SK-N-DZ (cell line): ENCODE results near the gene NPAS4. TPM values are rescaled to one million over a fixed set of nuclear protein-coding genes. Genes with fewer than 3 reads are reported as not detected.
"Not testable (repeated sequence)": the region's sequence is repeated elsewhere in the genome, so short reads cannot be mapped to it uniquely, and the experiment has no call there.

Experiments used
- DNase-seq: peaks from one replicate; pipeline ENCODE4 v3.0.0-alpha.2; 2015; ENCODE audit warnings: low spot score
- polyA plus RNA-seq, 2 experiments: library from polyadenylated mRNA; depleted of rRNA; stranded (reverse); fragments of >200 nt; gene quantifications; 2 replicates each; pipeline ENCODE4 v1.2.3, GENCODE V29; 2014

Gene NPAS4
- polyA plus RNA-seq (2014; cell fraction: cytosol; rRNA removed), result not detected in 2 replicates
- polyA plus RNA-seq (2014; cell fraction: nucleus; rRNA removed), result 0.07 TPM in 1 of 2 replicates, not detected in the other

DNA sequence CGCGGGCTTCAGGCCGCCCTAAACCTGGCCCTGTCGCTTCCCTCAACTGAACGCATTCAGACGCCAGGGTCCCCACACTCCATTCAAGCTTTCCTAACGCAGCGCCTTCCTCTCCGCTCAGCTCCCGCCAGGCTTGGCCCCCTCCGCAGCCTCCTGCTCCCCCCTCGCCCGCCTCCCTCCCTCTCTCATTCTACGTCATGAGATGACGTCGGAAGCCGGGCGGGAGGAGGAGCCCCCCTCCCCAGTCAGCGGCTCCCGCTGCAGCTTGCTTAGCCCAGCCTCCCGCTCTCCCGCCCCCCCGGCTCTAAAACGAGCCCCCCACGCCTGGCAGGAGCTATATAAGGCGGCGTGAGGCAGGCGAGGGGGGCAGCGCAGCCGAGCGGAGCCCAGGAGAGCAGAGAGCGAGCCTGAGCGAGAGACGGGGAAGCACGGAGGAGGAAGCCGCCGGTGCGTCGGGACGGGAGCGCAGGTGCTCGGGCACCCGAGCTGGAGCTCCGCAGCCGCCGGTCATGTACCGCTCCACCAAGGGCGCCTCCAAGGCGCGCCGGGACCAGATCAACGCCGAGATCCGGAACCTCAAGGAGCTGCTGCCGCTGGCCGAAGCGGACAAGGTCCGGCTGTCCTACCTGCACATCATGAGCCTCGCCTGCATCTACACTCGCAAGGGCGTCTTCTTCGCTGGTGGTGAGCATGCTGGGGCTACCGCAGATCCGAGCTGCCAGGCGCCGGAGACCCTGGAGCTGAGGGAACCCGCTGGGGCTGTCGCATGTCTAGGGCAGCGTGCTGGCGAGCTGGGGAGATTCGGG, at the start of gene NPAS4:
Gene NPAS4 (plus strand): TSS at position 365 of the 806 bp plus-strand sequence. CDS start 145 bp downstream, at position 510.
- DNase-seq, result peak; percentile 57

DNA sequence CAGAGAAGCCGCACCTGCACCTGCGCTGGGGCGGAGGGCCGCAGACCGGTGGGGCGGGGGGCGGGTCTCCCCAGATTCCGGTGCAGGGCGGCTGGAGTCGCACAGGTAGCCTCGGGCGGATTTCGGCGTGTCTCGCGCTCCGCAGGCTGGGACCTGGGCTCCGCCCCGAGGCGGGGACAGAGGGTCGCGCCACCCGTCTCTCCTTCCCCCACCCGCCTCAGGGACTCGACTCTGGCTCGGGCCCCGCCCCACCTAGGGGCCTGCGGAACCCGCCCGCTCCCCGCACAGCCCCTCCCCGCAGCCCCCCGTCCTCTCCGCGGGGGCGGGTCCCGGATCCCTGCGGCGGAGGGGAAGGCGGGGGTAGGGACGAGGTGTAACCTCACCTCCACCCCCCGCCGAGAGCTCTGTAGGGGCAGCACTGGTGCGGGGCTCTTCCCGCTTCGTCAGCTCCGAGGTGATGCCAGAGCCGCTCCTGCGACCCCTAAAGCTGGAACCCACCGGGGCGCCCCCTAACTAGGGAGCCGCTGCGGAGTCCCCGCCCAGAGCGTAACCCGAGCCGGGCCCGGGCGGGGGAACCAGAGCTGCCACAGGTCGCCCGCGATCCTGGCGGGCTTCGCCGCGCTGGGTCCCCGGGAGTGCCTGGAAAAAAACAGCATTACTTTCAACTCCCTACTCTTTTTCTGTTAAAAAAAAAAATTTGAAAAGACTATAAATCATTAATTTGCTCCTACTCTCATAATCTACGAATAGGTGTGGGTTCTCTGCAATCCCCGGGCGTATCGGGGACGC, 49.0 kb upstream of the NPAS4 start, which contains the start of gene SLC29A2:
Gene SLC29A2 (minus strand): TSS at position 134 of the 789 bp plus-strand sequence. CDS start 169 bp downstream, outside the sequence.
- peak; percentile 87 for DNase-seq

DNA sequence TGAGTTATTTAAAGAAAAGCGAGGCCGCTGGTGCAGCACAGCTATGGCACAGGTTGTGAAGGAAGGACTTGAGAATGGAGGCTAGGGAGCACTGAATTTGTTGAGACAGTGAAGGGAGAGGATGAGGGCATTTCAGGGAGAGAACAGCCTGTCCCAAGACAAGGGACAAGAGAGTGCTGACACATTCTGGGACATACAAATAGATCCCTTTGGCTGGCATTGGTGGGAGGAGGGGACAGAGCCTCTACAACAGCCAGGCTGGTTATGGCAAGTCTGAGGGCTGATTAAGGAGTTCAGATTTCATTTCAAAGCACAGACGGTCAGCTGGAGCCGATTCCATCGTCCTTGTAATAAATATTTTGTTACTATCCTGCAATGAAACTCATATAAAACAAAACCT, 47.6 kb upstream of the NPAS4 start:
- DNase-seq, result no peak

DNA sequence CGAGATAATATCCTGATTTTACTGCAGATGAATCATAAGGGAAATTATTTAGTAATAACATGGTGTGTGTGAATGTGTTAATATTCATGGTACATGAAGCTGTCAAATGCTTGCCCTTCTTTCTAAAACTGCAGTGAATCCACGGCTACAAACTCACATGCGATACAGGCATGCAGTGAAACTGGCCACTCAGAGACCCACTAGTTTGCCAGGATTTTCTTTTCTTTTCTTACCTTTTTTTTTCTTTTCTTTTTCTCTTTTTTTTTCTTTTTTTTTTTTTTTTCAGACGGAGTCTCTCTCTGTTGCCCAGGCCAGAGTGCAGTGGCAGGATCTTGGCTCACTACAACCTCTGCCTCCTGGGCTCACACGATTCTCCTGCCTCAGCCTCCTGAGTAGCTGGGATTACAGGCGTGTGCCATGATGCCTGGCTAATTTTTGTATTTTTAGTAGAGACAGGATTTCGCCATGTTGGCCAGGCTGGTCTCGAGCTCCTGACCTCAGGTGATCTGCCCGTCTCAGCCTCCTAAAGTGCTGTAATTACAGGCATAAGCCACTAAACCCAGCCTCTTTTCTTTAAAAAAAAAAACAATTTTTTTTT, 47.0 kb upstream of the NPAS4 start:
- DNase-seq, result not testable (repeated sequence)

DNA sequence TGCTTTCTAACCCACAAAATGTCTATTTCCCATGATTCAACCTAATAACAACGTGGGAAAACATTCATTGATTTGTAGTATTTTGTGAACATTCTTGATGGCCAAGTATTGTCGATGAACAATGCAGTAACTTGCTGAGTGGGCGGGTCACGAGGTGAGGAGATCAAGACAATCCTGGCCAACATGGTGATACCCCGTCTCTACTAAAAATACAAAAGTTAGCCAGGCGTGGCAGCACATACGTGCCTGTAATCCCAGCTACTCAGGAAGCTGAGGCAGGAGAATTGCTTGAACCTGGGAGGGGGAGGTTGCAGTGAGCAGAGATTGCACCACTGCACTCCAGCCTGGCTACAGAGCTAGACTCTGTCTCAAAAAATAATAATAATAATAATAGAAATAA, 40.6 kb upstream of the NPAS4 start:
- DNase-seq, result not testable (repeated sequence)

DNA sequence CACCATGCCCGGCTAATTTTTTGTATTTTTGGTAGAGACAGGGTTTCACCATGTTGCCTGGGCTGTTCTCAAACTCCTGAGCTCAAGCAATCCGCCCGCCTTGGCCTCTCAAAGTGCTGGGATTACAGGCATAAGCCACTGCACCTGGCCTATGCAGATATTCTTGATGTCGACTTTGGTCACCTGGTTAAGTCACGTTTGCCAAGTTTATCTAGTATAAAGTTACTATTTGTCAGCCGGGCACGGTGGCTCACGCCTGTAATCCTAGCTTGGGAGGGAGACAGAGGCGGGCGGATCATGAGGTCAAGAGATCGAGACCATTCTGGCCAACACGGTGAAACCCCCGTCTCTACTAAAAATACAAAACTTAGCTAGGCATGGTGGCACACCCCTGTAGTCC, 36.5 kb upstream of the NPAS4 start:
- not testable (repeated sequence) for DNase-seq

DNA sequence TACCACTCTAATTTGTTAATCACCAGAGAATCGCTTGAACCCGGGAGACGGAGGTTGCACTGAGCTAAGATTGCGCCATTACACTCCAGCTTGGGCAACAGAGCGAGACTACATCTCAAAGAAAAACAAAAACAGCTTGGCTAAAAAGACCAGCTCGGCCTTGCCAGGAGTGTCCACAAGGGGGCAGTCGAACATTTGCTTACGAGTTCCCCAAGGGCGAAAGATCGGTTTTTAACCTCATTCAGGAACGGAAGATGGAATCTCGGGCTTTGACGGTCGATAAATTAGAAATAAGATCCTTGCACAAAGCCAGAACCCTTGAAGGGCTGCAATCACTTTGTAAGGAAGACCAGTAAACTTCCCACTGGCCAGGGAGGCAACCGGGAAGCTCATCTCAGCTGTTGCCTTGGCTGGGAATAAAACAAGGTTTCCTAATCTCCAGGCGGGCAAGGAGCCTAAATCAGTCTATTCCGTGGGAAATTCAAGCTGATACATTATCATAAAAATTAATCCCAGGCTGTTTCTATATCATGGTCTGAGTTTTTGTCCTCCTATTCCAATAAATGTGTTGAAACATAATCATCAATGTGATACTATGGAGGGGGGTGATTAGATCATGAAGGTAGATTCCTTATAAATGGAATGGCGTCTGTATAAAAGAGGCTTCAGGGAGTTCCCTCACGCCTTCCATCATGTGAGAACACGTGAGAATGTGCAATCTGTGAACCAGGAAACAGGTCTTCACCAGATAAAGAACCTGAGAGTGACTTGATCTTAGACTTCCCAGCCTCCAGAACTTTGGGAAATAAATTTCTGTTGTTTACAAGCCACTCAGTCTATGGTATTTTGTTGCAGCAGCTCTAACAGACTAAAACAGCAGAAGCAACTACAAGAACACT, 34.4 kb upstream of the NPAS4 start:
- DNase-seq, result peak; percentile 86

DNA sequence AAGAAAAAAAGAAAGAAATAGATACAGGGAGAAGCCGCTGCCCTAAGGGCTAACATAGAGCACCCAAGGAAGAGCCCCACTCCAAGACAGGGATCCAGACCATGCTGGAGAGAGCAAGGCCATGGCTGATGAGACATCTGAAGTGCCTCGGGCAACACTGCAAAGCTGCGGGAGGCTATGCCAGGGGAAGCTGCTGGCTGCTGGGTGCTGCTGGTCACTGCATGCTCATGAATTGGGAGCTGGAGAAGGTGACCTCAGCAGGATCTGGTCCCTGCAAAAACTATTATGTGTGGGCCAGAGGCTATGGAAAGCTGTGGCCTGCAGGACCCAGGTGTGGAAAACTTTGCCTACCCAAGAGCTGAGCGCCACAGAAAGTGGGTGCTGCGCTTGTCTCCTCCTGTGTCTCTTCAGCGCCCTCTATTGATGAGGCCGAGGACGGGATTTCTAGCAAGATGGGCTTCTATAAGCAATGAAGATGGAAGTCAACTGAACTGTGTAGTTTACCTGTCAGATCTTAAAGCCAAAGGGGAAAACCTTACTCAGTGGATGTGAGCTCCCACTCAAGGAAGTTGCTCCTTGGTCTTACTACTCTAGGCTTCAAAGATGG, 32.0 kb upstream of the NPAS4 start:
- peak; percentile 74 for DNase-seq

DNA sequence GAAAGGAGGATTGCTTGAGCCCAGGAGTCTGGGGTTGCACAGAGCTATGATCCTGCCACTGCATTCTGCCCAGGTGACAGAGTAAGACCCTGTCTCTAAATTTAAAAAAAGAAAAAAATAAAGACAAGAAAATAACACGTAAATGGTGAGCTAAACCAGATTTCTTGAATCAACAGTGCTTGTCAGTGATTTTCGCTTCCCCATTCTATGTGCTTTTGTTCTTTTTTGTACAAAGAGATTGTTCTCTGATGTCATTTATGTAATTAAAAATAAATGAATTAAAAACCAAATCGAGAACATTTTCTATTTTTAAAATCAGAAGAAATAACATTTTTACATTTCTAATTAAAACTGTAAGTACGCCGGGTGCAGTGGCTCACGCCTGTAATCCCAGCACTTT, 29.5 kb upstream of the NPAS4 start:
- DNase-seq, result no peak

DNA sequence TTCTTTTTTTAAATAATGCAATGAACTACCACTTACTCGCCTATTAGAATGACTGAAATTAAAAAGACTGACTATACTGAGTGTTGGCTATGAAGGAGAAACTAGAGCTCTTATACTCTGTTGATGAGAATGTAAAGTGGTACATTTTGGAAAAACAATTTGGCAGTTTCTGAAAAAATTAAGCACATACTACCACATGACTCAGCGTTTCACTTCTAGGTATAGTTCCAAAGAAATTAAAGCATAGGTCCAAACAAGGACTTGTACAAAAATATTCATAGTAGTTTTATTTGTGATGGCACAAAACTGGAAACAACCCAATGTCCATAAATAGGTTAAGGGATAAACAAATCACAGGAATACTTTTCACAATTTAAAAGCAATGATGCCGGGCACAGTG, 26.9 kb upstream of the NPAS4 start:
- no peak for DNase-seq

DNA sequence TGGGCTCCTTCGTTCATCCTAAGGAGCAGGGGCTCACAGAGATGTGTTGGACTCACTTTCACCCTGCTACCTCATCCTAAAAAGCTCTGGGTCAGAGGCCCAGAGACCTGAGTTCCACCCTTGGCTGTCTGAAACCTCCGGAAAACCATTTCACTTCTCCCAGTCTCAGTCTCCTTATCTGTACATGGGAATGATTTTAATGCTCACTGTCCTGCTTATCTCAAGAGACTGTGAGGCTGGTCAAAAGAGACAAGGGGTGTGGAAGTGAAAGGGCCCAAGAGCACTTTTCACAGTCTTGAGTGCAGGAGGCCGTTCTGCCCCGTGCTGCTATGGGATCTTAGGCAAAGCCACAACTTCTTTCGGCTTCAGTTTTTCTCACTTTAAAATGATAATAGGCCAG, 13.2 kb upstream of the NPAS4 start:
- DNase-seq, result no peak

DNA sequence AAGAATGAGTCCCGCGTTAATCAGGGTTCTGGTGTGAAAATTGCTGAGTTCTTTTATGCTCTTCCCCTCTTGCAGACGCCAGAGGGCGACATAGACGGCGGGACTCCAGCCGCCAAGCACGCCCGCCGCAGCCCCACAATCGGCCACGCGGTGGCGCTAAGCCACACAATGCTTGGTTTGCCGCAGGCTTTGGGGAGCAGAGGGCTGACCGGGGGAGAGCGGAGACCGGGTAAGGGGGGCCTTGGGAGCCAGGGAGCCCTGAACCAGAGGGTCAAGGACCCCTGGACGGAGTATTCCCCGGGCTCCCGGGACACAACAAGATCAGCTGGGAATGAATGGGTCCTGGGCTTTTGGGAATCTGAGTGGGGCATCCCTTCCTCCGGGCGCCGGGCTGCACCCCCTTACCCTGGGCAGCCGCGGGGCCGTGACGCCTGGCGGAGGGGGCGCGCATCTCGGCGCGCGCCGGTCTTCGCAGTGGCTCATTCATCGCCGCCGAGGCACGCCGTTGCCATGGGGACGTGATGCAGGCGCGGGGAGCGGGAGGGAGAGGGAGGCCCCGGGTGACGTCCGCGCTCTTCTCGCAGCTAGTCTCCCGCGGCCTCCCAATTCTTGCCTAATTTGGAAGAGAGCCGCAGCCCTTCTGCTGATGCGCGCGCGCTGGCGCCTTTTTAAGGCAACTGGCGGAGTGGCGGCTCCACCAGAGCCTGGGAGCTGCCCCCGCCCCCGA, 12.2 kb upstream of the NPAS4 start:
- DNase-seq, result peak; percentile 90

DNA sequence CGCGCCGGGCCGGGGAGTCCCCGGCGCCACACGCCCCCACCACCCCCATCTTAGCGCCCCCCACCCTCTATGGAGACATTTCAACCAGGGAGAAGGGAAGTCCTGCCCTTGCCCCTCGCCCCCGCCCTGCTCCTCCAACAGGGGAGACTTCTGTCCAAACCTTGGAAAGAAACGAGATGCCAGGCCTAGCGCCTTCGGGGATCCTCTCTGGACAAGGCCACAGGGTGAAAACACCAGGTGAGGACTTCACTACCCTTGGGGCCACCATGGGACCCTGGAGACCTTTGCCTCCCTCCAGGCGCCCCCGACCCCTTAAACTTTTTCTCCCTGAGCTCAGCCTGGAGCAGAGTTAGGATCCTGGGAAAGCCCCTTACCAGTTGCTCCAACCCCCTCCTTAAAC, 11.6 kb upstream of the NPAS4 start:
- no peak for DNase-seq

DNA sequence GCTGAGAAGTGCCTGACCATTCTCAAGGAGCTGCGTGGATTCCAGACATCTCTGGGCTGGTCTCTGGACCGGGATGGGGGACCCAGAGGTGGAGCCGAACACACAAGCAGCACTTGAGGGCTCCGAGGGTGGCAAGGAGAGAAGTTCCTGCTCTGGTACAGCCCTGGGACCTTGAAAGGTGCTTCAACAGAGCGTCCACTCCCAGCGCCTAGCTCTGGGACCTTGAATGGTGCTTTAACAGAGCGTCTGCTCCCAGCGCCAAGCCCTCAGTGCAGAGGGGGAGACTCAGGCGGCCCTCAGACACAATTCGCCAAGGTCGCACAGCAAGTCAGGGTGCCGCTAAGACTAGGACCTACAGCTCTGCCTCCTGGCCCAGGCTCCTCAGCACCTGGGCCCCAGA, 10.6 kb upstream of the NPAS4 start:
- no peak for DNase-seq

DNA sequence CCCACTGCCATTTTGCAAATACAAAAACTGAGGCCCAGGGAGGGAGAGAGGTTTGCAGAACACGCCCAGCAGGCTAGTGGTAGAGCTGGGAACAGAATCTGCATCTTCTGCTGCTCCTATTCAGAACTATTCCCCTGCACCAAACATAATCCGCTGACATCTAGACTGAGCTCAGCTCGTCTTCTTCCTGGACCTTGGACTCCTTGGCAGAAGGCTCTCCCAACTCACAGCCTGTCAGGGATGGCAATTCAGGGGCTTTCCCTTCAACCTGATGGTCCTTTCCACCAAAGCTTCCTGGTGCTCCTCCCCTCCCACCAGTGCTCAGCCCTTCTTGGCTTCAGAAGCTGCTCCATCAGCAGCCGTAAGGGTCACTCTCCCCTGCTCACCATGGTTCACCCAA, 9.5 kb upstream of the NPAS4 start:
- DNase-seq, result no peak

DNA sequence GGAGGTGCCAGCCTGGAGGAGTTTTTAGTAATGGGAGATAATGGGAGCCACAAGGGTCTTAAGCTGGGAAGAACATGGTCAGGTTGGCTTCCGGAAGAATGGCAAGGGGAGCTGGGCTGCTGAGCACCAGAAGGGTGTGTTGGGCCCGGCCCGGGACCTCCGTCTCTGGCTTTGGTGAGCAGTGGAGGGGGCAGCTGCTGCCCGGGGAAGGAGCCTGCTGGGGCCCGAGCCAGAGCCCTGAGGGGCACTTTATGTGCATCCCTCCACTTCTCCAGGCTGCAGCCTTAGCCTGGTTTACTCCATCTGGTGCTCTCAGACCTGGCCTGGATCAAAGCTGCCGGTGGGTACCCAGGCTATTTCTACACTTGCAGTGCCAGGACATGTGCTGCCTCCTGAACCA, 8.7 kb upstream of the NPAS4 start:
- DNase-seq, result no peak

DNA sequence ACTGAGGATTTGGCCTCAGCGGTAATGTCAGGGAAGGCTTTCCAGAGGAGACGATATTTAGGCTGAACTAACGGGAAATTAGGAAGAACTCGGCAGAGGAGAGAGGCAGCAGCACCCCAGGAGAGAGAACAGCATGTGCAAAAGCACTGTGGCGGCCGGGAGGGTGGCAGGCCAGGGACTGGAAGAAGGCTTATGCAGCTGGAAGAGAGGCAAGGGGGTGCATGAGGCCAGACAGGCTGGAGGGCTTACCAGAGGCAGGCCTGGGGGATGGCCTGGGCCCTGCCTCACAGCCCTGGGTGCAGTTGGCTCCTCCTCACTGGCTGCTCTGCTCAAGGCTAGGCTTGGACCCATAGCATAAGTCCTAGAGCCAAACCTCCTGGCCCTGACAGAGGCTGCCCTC, 7.7 kb upstream of the NPAS4 start:
- no peak for DNase-seq

DNA sequence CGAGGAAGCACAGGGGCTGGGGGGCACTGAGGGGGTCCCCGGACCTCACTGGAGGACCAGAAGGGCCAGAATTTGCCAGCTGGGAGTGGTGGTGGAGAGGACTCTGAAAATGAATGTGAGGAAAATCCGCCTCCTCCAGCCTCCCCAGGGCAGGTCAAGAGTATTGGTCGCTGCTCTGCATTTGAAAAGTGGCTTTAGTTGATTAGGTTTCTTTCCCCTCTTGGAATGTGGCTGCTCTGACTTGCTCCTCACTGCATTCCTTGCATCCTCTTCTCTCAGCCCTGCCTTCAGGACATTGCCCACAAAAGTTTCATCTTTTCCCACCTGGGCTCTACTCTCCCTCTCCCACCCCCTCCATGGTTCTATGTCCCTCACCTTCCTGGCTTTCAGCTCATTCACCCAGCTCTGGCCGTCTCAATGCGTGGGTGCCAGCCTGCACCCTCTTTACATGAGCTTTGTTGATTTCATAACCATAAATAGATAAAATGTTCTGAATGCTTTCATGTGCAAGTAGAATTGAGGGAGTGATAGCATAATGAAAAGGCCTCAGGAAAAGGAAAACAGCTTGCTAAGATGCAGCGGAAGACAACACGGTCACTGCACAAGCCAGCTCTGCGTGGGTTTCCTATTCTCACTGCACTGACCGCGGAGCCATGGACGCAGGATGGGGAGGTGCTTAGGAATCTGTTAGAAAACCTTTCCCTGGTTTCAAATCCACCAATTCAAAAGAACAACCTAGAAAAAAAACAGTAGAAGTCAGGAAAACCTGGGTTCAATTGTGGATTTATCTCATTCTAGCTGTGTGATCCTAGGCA, 6.5 kb upstream of the NPAS4 start:
- no peak for DNase-seq

DNA sequence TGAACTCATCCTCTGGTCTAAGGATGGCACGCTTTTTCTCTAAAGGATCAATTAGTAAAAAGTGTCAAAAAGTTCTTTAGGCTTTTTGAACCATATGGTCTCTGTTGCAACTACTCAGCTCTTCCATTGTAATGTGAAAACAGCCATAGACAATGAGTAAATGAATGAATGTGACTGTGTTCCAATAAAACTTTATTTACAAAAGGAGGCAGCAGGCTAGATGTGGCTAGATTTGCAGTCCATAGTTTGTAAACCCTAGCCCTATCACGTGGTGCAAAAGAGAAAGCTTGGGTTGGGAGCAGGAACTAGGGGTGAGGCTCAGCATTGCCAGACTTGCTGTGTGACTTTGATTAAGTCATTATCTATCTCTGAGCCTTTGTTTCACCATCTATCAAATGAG, 5.4 kb upstream of the NPAS4 start:
- DNase-seq, result no peak
